Mucosa of rectum (tissue), 2 donors: ENCODE data around the gene LMCD1.
A peak's percentile ranks its signal among the peaks of the same experiment; 100 is the strongest.

Experiments used
- H3K27ac ChIP-seq, 2 donors: one replicate each; pipeline ENCODE4 v1.7.0; 2013; ENCODE audit warnings: inconsistent platforms in 2 of 2, low read depth in 2 of 2, low read length in 2 of 2
- H3K27me3 ChIP-seq, 2 donors: one replicate each; pipeline ENCODE4 v1.7.0; 2013; ENCODE audit warnings: low read length in 2 of 2; ENCODE audit not compliant: control insufficient read depth in 2 of 2, insufficient read depth in 2 of 2
- H3K36me3 ChIP-seq, 2 donors: one replicate each; pipeline ENCODE4 v1.7.0; 2013; ENCODE audit warnings: low read length in 2 of 2; ENCODE audit not compliant: control insufficient read depth in 2 of 2, insufficient read depth in 2 of 2
- H3K4me1 ChIP-seq, 2 donors: one replicate each; pipeline ENCODE4 v1.7.0; 2013; ENCODE audit warnings: low read length in 2 of 2, mild to moderate bottlenecking in 1 of 2; ENCODE audit not compliant: control insufficient read depth in 2 of 2, insufficient read depth in 2 of 2
- H3K4me3 ChIP-seq, 2 donors: one replicate each; pipeline ENCODE4 v1.7.0; 2013; ENCODE audit warnings: low read length in 2 of 2
- H3K9ac ChIP-seq, 2 donors: one replicate each; pipeline ENCODE4 v1.7.0; 2013; ENCODE audit warnings: low read length in 2 of 2, low read depth in 1 of 2, mild to moderate bottlenecking in 1 of 2
- H3K9me3 ChIP-seq, 2 donors: one replicate each; pipeline ENCODE4 v1.7.0; 2013; ENCODE audit warnings: low read length in 2 of 2; ENCODE audit not compliant: control insufficient read depth in 2 of 2
- donor health status: healthy.
- donor health status: Normal muscosa, but diverticular disease.

LMCD1 gene

GRCh38 chr3:8491271-8492144 lies 10.1 kb upstream of the LMCD1 start:
- H3K4me1 ChIP-seq, result peaks cover 0 to 2% of the 10 kb centered on the region in 2 donors
- no peak overlapping the region for H3K27ac ChIP-seq
- no peaks in the 10 kb centered on the region for H3K27me3 ChIP-seq
- H3K9ac ChIP-seq, result no peak overlapping the region
- H3K36me3 ChIP-seq, result no peaks in the 10 kb centered on the region
- no peaks in the 10 kb centered on the region for H3K9me3 ChIP-seq
- H3K4me3 ChIP-seq, result no peak overlapping the region

- no peaks in the 10 kb centered on the region for H3K9me3 ChIP-seq
- peaks cover 0 to 2% of the 10 kb centered on the region in 2 donors for H3K4me1 ChIP-seq
- H3K36me3 ChIP-seq, result no peaks in the 10 kb centered on the region
- H3K27ac ChIP-seq, result no peak overlapping the region
- H3K9ac ChIP-seq, result no peak overlapping the region
- no peaks in the 10 kb centered on the region for H3K27me3 ChIP-seq
- no peak overlapping the region for H3K4me3 ChIP-seq
Measured at GRCh38 chr3:8492744-8493511, 8.7 kb upstream of the LMCD1 start.

GRCh38 chr3:8493744-8494143 lies 7.9 kb upstream of the LMCD1 start:
- Histone ChIP-seq H3K36me3 (no peaks in the 10 kb centered on the region), H3K9me3 (no peaks in the 10 kb centered on the region), H3K4me1 (peaks cover 0 to 2% of the 10 kb centered on the region in 2 donors), H3K27me3 (no peaks in the 10 kb centered on the region), H3K9ac (no peak overlapping the region), H3K27ac (no peak overlapping the region), H3K4me3 (no peak overlapping the region)

GRCh38 chr3:8494327-8494726 lies 7.3 kb upstream of the LMCD1 start:
- H3K4me3 ChIP-seq, result no peak overlapping the region
- H3K27me3 ChIP-seq, result no peaks in the 10 kb centered on the region
- H3K4me1 ChIP-seq, result peaks cover 0 to 2% of the 10 kb centered on the region in 2 donors
- H3K27ac ChIP-seq, result no peak overlapping the region
- no peaks in the 10 kb centered on the region for H3K9me3 ChIP-seq
- no peaks in the 10 kb centered on the region for H3K36me3 ChIP-seq
- H3K9ac ChIP-seq, result no peak overlapping the region

GRCh38 chr3:8497582-8497981 lies 4.0 kb upstream of the LMCD1 start:
- Histone ChIP-seq H3K4me1 (peaks cover 3 to 9% of the 10 kb centered on the region in 2 donors), H3K9me3 (no peaks in the 10 kb centered on the region), H3K9ac (no peak overlapping the region), H3K27me3 (no peaks in the 10 kb centered on the region), H3K36me3 (no peaks in the 10 kb centered on the region), H3K4me3 (no peak overlapping the region), H3K27ac (no peak overlapping the region)

GRCh38 chr3:8499181-8499611 lies 2.4 kb upstream of the LMCD1 start:
- H3K9ac ChIP-seq, result no peak overlapping the region
- no peaks in the 10 kb centered on the region for H3K27me3 ChIP-seq
- H3K36me3 ChIP-seq, result no peaks in the 10 kb centered on the region
- no peak overlapping the region for H3K27ac ChIP-seq
- H3K4me3 ChIP-seq, result no peak overlapping the region
- peaks cover 3 to 15% of the 10 kb centered on the region in 2 donors for H3K4me1 ChIP-seq
- H3K9me3 ChIP-seq, result no peaks in the 10 kb centered on the region

- Histone ChIP-seq H3K4me1 (peaks cover 7 to 17% of the 10 kb centered on the region in 2 donors), H3K27ac (peak overlapping the region in 1 of 2 donors; percentile 26), H3K4me3 (peak overlapping the region in 1 of 2 donors; percentile 22), H3K36me3 (no peaks in the 10 kb centered on the region), H3K27me3 (no peaks in the 10 kb centered on the region), H3K9ac (no peak overlapping the region), H3K9me3 (no peaks in the 10 kb centered on the region)
Measured at GRCh38 chr3:8500319-8500988, 1.2 kb upstream of the LMCD1 start.

- H3K4me1 ChIP-seq, result peaks cover 11 to 22% of the 10 kb centered on the region in 2 donors
- H3K36me3 ChIP-seq, result no peaks in the 10 kb centered on the region
- H3K9me3 ChIP-seq, result no peaks in the 10 kb centered on the region
- H3K9ac ChIP-seq, result peak overlapping the region; percentile 41 to 74
- no peaks in the 10 kb centered on the region for H3K27me3 ChIP-seq
- H3K27ac ChIP-seq, result peak overlapping the region; percentile 68 to 74
- H3K4me3 ChIP-seq, result peak overlapping the region; percentile 65 to 75
Measured at GRCh38 chr3:8500989-8501370, 643 bp upstream of the LMCD1 start.

GRCh38 chr3:8503461-8503860 lies 1.8 kb downstream of the LMCD1 start:
- Histone ChIP-seq H3K4me3 (peak overlapping the region in 1 of 2 donors; percentile 27), H3K9me3 (no peaks in the 10 kb centered on the region), H3K27ac (peak overlapping the region; percentile 18 to 38), H3K9ac (no peak overlapping the region), H3K27me3 (no peaks in the 10 kb centered on the region), H3K4me1 (peaks cover 12 to 33% of the 10 kb centered on the region in 2 donors), H3K36me3 (no peaks in the 10 kb centered on the region)
